Cerebellar nuclear complex (tissue), 1 donor: ENCODE data around the gene CHRNB1.
"Not testable (repeated sequence)": the region's sequence is repeated elsewhere in the genome, so short reads cannot be mapped to it uniquely, and the experiment has no call there.

Experiments used
- DNase-seq, 2 experiments: peaks; one replicate each; lab custom pipeline; 2025; lab: John Stamatoyannopoulos, UW

CHRNB1 gene

DNA sequence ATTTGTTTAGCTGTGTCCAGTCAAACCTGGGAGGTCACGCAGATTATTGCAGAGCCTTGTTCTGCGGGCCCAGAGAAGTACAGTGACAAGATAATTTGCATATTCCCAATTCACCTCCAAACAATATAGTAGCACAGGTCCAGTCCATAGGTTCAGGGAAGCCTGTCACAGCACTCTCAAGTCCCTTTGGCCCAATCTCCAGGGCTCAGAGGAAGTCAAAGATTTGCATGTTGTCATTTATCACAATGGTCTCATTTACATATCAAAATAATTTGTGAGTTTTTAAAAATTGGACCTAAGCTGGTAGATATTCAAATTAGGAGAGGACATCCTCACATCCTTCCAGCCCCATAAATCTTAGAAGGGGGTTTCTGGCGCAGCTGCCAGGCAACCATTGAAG lies 22.6 kb downstream of the CHRNB1 start:
- no peak for DNase-seq

DNA sequence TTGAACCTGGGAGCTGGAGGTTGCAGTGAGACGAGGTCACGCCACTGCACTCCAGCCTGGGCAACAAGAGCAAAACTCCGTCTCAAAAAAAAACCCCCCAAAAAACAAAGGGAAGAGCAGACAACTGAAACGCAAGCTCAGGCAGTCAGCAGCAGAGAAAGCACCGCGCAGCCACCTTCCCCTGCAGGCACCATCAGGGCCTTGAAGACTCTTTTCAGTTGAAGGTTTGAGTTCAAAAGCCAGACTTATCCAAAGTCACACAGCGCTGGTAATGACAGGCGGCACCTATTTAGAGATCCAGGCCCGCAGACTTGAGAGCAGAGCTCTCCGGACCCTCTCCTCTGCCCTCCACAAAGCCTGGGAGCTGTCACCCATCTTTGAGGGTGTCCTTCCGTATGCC lies 23.4 kb downstream of the CHRNB1 start:
- no peak for DNase-seq

DNA sequence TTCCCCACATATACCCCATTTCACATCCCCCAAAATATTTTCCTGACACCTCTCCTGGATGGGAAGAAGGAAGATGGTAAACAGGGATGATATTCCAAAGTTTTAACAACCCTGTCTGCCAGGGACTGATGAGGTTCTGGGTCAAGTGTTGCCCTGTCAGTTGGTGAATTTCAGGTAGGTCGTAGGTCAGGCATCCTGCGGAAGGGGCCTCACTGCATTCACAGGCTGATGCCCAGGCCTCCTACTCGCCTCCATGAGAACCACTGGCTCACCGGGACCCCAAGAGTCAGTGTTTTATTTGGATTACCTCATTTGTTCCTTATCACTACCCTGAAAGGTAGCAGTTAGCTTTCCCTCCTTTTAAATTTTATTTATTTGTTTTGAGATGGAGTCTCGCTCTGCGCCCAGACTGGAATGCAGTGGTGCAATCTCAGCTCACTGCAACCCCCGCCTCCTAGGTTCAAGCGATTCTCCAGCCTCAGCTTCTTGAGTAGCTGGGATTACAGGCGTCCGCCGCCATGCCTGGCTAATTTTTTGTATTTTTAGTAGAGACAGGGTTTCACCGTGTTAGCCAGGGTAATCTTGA lies 24.0 kb downstream of the CHRNB1 start:
- DNase-seq: no peak

- DNase-seq: not testable (repeated sequence)
Measured at GRCh38 chr17:7469843-7470242, 25.0 kb downstream of the CHRNB1 start.

- not testable (repeated sequence) for DNase-seq
Measured at GRCh38 chr17:7470457-7470973, 25.7 kb downstream of the CHRNB1 start.

DNA sequence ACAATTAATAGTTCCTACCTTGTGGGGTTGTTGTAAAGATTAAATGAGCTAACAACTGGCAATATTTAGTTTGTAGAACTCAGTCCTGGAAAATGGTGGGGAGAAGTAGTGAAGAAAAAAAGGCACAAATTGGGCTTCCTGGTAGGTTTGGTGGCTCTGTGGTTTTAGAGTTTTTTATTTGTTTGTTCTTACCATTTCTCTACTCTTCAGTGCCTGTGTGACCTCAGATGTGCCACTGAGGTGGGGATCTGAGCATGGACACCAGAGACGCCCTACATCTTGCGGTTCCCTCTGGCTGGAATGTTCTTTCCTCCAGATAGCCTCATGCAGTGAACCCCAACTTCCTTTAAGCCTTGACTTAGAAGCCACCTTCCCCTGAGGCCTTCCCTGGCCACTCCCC lies 26.9 kb downstream of the CHRNB1 start:
- DNase-seq: no peak

GRCh38 chr17:7474767-7475166 lies 29.9 kb downstream of the CHRNB1 start:
- not testable (repeated sequence) for DNase-seq

DNA sequence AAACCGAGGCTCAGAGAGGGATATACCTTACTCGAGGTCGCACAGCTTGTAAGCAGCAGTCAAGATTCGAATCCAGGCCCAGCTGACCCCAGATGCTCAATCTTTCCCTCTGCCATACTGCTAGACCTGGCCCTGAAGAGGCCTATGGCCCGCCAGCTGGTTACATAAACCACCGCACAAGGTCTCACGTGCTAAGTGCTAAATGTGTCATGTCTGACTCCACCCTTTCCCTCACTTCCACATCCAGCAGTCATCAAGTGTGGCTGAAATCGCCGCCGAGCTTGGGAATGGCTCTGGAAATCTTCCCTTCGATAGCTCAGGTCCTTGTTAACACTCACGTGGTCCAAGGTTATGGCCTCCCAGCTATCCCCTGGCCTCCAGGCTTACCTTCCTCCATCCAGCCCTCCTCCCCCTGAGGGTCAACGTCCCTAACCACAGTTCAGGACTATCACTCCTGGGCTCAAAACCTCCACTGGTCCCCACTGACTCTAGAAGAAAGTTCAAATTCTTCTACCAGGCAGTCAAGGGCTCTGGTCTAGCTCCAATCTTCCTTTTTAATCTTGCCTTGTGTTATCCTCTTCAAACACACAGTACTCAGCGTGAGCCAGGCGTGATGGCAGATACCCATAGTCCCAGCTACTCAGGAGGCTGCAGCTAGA lies 31.0 kb downstream of the CHRNB1 start:
- DNase-seq: no peak

DNA sequence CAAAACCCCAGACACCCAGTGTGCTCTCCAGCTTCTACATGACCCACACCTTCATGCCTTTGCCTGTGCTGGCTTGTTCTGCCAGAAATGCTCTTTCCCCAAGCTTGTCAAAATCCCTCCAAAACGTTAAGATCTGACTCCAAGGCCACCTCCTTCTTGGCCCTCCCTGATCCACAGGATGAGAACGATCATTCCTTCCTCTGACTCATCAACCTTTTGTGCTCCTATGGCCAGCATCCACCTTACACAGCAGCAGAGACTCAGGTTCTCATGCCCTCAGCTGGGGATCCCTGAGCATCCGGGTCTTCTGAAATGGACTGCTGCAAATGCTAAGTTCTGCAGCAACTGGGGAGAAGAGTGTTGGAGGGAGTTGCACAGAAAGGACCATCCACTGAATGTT lies 31.6 kb downstream of the CHRNB1 start:
- DNase-seq: no peak

DNA sequence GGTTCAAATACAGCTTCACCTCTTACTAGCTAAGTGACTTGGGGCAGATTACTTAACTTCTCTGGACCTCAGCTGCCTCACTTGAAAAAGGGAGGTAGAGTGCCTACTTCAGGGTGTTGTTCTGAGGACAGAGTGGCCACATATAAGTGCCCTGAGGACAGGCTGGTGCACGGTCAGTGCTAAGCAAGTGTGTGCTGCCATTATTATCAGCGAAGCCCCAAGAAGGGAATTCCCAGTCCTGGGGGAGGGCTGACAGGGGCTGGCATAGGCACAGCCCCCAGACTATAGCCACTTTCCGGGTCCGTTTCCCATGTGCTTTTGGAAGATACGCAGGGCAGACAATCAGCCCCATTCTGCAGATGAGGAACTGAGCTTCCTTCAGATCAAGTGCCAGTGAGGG lies 32.1 kb downstream of the CHRNB1 start:
- no peak for DNase-seq

- DNase-seq: no peak
Measured at GRCh38 chr17:7477392-7478275, 32.8 kb downstream of the CHRNB1 start.

- DNase-seq: no peak
Measured at GRCh38 chr17:7478276-7479212, 33.7 kb downstream of the CHRNB1 start.

DNA sequence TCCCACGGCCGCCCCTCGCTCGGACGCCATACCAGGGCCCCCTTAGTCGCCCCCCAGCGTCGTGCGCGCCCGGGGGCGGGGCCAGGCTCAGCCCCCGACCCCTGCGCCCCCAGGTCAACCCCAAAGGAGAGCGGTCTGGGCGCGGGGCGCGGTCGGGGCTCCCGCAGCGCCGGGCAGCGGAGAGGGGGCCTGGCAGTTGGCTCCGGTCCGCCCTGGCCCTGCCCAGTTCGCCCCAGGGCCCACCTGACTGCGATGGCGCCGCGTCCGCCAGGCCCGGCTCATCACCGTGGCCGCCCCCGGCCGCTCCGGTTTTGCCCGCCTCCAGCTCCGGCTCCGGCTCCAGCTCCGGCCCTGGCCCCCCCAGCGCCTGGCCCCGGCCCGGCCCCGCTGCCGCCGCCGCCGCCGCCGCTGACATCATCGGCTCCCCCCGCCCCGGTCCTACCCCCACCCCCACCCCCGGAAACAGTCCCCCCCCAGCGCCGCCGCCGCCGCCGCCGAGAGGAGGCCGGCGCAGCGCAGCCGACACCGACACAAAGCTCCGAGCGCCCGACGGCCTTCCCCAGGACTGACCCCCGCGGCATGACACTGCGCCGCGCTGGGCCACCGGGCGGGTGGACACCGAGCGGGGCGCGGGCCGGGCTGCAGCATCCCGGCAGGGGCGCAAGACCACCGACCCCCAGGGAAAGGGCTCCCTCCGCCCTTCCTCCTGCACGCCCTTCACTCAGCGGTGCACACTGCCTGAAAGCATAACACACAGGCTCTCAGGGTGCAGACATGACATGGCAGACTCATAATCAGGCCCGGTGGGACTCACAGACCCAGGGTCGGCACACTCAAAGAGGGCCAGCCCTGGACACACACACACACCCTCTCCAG lies 34.6 kb downstream of the CHRNB1 start, which contains the start of gene ZBTB4:
Gene ZBTB4 (minus strand): TSS at position 419 of the 876 bp plus-strand sequence. CDS start 12,830 bp downstream, outside the sequence.
- DNase-seq: peak in 1 of 2 experiments; percentile 15

- DNase-seq: no peak
Measured at GRCh38 chr17:7480089-7480384, 35.2 kb downstream of the CHRNB1 start.

GRCh38 chr17:7481275-7481674 lies 36.4 kb downstream of the CHRNB1 start, which contains the start of gene SLC35G6:
TSS of gene SLC35G6 (plus strand) at chr17:7481446. CDS start at chr17:7481517, 71 bp downstream.
- DNase-seq: not testable (repeated sequence)

GRCh38 chr17:7481842-7482741 lies 37.2 kb downstream of the CHRNB1 start:
- DNase-seq: not testable (repeated sequence)

- DNase-seq: not testable (repeated sequence)
Measured at GRCh38 chr17:7482742-7483088, 37.9 kb downstream of the CHRNB1 start.

- DNase-seq: peak; percentile 86 to 96
Measured at GRCh38 chr17:7483255-7484066, 38.6 kb downstream of the CHRNB1 start.
